ENCODE measurements around the gene B4GALNT3.

- TF ChIP-seq CTCF (IDR thresholded peaks at IDR 0.05) (no peak), POLR2AphosphoS5 (IDR thresholded peaks at IDR 0.05; ENCODE audit: low read depth, low read length) (no peak), SIN3A (IDR thresholded peaks at IDR 0.05; ENCODE audit: borderline replicate concordance, insufficient read depth, low read depth, low read length) (no peak), REST (IDR thresholded peaks at IDR 0.05; ENCODE audit: insufficient read depth in 1 of 2, low read depth in 2 of 2, low read length in 1 of 2) (no peak)
These were observed 10.4 kb downstream of the B4GALNT3 start for GRCh38 chr12:470133-470532.
